HG03196 (cell line): ENCODE results near the gene TFE3.
"Not testable (repeated sequence)": the region's sequence is repeated elsewhere in the genome, so short reads cannot be mapped to it uniquely, and the experiment has no call there.

Experiments
- ATAC-seq: cut with Tn5 transposase; IDR thresholded peaks from one replicate; pipeline ENCODE4 v1.9.1; 2021; ENCODE audit not compliant: unreplicated experiment

TFE3 gene

DNA sequence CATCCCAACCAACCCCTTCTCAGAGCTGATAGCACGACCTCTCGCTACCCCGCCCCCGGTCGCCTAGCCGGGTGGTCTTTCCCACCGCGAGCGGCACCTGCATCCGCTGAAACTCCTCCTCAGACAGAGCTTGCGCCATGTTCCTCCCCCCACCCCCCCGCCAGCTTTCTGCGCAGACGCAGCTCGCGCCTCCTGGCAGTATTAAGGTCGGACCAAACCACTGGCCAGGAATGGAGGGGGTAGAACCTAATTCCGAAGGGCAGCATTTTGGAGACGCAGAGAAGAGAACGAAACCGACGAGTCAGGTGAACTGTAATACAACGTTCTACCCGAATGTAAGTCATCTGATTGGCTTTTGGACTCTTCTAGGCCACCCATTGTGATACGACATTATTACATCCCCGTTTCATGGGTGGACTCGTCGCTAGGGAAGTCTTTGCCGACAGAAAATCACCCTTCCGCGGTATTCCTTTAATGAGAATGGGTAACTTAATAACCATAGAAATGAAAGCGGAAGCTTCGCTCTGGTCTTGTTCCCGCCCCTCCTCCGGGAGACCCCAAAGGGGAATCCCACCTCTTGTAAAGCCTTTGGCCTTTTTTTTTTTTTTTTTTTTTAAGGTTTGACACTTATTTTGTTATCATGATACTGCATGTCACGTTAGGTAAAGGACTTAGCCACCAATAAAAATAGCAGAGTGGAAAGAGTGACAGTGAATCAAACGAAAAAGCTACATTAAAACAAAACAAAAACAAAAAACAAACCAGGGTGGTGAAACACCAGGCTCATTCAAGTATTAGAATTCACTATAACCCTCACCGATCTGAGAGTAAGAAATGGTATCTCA lies 40.8 kb downstream of the TFE3 start, which contains the start of gene GRIPAP1:
Gene GRIPAP1 (minus strand): TSS at position 174 of the 845 bp plus-strand sequence. CDS start 35 bp downstream, at position 139.
- ATAC-seq = peak; percentile 78

DNA sequence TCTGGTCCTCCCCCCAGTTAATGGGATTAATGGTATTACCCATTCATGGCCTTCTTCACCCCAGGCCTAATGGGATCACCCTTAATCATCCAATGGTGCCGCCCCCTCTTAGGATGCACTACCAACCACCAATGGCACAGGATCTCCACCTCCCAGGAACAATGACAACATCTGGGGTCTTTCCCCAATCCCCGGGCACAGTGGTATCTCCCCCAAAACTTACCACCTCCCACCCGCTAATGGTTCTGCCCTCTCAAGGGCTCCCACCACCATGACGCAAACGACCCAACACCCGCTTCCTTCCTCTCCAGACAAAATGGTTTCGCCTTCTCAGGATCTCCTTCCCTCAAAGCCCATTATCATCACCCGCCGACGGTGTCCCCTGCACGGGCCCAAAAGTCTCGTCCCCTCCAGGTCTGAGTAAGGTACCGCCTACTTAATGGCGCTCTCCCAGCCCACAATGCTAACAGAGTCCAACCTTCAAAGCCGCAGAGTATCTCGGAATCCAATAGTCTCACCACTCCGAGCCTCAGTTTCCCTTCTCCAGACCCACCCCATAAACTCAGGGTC lies 41.6 kb downstream of the TFE3 start:
- ATAC-seq = peak; percentile 30

DNA sequence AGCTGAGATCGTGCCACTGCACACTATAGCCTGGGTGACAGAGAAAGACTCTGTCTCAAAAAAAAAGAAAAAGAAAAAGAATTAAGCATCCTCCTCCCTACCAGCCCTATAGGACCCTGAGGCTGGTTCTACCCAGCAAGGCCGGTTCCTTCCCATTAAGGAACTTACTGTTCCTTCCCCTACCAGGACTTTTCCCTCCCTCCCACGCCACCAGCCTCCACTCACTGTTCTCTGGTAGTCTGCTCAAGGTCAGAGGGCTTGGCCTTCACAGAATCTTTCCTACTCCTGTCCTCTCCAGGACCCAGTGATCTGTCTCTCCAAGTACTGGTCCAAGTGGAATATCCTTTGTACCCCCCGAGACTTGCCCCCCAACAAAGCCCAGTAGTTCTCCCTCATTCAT lies 42.5 kb downstream of the TFE3 start:
- ATAC-seq = no peak

DNA sequence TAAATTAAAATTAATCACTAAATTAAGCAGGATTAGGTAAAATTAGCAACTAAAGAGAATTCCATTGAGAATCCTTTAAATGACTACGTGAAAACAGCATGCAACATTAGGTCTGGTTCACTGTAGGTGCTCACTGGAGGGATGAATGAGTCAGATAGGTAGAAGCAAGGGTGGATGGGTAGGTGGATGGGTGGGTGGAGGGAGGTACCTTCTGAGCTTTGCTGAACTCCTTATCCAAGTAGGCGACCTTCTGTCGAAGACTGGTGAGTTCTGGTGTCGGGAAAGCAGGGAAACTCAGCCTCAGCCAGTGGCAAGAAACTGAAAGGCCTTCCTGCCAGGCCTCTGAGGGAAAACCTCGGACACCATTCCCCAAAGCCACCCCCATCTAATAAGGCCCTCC lies 44.1 kb downstream of the TFE3 start:
- no peak for ATAC-seq

DNA sequence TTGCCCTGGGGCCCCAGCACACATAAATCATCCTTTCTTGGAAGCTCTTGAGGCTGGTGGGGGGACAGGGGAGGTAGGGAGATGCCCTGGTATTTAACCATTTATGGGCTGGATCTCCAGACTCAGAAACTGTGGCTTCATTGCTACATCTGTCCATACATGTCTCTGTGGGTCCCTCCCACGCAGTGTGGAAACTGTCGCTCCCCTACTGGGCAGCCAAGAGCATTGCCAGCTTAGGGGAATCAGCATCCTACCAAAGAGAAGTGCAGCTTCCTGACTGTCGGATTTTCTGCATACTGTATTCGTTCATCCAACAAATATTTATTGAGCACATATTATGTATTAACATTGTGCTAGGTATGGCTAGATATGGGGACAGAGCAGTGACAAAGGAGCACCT lies 44.8 kb downstream of the TFE3 start:
- ATAC-seq = no peak

DNA sequence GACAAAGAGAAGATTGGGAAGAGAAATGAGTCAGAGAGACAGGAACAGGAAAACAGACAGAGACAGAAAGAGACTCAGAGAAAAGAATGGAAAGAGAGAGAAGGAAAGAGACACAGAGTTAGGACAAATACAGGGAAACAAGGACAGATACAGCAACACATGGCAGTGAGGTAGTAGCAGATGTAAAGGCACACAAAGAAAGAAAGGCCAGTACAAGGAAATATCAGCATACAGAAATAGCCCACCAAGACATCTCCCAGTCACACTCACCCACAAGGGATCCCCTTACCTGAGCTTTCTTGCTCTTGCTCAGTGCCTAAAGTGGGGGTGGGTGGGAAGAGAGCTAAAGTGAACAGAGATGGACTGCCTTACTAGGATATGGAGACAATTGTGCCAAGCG lies 45.3 kb downstream of the TFE3 start:
- ATAC-seq = no peak

DNA sequence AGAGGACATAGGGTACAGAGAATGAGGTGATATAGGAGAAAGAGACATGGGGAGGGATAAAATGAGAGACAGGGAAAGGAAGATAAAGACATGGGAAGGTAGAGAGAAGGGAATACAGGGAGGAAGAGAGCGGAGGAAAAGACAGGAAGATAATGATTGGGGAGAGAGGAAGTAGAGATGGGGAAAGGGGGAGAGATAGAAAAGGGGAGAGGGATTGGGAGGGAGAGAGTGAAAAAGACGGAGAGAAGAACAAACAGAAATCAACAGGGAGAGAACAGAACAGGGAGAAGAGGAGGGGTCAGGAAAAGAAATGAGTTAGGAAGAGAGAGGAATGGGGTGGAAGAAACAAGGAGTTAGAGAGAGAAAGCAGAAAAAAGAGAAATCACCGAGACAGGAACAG lies 45.7 kb downstream of the TFE3 start:
- ATAC-seq = no peak

DNA sequence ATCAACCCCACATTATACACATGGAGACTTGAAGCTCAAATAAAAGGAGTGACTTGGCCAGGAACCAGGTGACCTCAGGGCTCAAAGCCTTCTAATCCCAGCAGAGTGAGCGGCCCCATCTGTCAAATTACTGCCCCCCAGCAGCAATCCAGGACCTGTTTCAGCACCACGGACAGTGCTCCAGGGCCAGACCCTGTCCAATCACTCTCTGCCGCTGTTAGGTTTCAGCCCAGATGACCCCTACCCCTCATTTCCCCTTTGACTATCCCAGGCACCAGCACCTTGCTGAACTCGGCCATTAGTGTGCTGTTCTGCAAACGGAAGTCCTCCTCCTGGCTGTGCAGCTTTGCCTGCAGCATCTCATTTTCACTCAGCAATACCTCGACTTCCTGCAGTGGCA lies 46.2 kb downstream of the TFE3 start:
- ATAC-seq = no peak

DNA sequence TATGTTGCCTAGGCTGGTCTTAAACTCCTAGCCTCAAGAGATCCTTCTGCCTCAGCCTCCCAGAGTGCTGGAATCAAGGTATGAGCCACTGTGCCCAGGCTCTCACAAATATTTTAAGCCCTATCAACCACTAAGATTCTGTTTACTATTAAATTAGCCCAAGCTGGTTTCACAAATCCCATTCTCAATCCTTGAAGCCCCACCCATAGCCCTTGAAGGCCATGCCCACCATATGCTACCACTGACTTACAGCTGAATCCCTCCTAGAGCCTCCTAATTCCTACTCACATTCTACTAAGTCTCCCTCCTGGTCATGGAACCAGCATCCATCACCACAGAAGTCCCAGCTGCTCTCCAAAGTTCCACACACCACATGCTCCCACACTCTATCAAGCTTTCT lies 50.8 kb downstream of the TFE3 start:
- ATAC-seq = no peak

DNA sequence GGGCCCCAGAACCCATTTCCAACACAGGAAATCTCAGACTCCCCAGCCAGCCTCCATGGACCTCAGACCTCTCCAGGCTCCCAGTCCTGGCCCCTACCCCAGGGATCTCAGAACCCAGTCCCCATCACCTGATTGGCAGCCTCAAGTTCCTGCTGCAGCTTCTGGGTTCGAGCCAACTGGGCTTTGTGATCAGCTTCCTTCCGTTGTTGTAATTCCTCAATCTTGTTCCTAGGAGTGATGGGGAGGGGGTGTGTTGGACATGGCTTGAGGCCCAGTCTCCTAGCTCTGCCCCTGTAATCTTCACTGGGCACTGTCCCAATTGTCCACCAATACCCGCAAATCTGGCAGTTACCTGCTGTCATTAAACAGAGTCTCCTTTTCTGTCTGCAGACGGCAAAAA lies 53.7 kb downstream of the TFE3 start:
- no peak for ATAC-seq

DNA sequence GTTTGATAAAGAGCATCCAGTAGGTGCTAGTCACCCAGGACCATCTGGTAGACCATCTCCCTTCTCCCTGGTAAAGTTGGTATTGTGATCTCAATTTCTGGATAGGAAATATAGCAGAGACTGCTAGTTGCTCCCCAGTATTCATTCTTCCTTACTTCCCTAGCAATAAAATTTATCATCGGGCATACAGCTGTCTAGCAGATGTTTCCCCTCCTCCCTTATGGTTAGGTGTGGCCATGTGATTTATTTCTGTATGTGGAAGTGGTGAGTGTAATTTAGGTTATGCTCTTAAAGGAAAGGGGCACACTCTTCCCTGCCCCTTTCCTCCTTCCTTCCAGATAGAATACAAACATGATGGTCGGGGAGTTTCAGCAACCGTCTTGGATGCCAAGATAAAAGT lies 59.3 kb downstream of the TFE3 start:
- no peak for ATAC-seq

DNA sequence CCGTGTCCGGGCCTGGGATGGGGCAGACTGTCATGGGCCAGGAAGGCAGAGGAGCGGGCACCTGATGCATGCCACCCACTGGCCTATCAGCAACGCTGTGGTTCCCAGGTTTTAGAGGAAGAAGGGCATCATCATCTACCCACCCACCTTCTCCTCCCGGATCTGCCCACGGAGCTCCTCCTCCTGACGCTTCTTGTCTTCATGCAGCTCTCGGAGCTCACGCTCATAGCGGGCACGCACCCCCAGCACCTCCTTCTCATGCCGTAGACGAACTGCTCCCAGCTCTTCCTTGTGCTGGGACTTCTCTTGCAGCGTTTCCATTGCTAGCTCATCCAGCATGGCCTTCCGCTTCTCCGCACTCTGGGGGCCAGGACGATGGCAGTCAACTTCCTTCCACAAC lies 60.1 kb downstream of the TFE3 start:
- no peak for ATAC-seq

DNA sequence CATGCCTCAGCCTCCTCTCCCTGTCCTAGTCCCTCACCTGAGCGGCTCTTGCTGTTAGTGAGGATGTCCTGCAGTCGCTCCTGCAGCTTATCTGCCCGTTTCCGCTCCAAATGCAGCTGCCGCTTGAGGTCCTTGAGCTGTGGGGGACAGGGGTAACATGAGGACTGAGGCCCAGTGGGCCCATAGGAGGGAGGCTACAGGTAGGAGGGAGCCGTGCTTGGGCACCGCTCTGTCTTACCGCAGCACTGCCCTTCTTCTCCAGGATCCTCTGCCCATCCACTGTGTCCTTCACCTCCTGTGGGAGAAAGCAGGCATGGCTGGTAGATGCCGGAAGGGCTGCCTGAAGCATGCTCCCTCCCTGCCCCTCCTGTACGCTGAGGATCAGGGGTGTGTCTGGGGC lies 62.0 kb downstream of the TFE3 start:
- no peak for ATAC-seq

DNA sequence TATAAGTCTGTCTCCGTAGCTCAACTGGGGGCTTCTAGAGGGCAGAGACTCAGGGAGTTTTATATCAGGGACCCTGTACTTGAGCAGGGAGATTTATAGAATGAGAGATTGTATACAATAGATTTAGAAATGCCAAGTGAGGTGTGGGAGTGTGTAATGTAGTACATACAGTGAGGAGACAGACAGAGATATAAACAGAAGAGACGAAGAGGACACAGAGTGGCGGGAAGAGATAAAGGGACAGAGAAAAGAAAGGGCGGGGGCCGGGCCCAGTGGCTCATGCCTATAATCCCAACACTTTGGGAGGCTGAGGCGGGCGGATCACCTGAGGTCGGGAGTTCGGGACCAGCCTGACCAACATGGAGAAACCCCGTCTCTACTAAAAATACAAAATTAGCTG lies 62.8 kb downstream of the TFE3 start:
- ATAC-seq = not testable (repeated sequence)
